Measurements from ENCODE around the gene TFPT.

DNA sequence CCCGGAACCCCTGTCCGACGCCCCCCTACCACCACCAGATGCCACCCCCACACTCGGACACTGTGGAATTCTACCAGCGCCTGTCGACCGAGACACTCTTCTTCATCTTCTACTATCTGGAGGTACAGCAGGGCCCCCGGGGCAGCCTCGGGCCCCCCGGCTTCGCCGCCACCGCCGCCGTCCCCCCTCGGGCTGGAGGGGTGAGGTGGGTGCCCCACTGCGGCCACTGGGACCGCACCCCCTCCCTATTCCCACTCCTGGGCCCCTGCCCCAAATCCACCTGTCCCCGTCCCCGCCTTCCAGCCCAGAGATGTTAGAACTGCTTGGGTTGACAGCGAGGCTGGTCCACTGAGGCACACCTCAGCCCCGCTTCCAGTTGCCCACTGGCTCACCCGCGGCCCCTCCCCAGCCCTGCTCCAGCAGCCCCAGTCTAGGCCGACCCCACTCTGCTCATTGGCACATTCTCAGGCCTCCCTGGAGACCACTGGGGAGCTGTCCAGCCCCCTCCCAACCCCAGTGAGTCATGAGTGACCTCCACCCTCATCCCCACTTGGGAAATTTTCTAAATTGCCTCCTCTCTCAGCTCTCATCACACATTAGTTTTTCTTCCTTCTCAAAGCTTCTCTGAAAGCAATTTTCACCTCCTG, 37.5 kb upstream of the TFPT start:
- TF ChIP-seq, protein P1, sequence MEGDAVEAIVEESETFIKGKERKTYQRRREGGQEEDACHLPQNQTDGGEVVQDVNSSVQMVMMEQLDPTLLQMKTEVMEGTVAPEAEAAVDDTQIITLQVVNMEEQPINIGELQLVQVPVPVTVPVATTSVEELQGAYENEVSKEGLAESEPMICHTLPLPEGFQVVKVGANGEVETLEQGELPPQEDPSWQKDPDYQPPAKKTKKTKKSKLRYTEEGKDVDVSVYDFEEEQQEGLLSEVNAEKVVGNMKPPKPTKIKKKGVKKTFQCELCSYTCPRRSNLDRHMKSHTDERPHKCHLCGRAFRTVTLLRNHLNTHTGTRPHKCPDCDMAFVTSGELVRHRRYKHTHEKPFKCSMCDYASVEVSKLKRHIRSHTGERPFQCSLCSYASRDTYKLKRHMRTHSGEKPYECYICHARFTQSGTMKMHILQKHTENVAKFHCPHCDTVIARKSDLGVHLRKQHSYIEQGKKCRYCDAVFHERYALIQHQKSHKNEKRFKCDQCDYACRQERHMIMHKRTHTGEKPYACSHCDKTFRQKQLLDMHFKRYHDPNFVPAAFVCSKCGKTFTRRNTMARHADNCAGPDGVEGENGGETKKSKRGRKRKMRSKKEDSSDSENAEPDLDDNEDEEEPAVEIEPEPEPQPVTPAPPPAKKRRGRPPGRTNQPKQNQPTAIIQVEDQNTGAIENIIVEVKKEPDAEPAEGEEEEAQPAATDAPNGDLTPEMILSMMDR (IDR thresholded peaks at IDR 0.05) = no peak
- TF ChIP-seq POLR2A (IDR thresholded peaks at IDR 0.05) = no peak
